WERI-Rb-1 (cell line): ENCODE data around the gene OR5AK2.
"Not testable (repeated sequence)": the region's sequence is repeated elsewhere in the genome, so short reads cannot be mapped to it uniquely, and the experiment has no call there.

Experiments used
- DNase-seq: peaks from one replicate; pipeline ENCODE4 v3.0.0-alpha.2; 2020
- H3K27ac ChIP-seq: fragments of 250-450 bp; sonication (Bioruptor Pico); 2 replicates; pipeline ENCODE4 v1.5.1; 2020; ENCODE audit warnings: mild to moderate bottlenecking, moderate library complexity
- H3K27me3 ChIP-seq: fragments of 250-450 bp; sonication (Bioruptor Pico); 2 replicates; pipeline ENCODE4 v1.5.1; 2021; ENCODE audit warnings: mild to moderate bottlenecking, low read depth, moderate library complexity; ENCODE audit not compliant: insufficient read depth, severe bottlenecking
- H3K36me3 ChIP-seq: fragments of 250-450 bp; sonication (Bioruptor Pico); 2 replicates; pipeline ENCODE4 v1.5.1; 2020; ENCODE audit warnings: mild to moderate bottlenecking, moderate library complexity
- H3K4me3 ChIP-seq: 2 replicates; pipeline ENCODE4 v1.5.1; 2011; ENCODE audit warnings: low read depth, mild to moderate bottlenecking, control low read depth, low read length
- H3K9me3 ChIP-seq: fragments of 250-450 bp; sonication (Bioruptor Pico); 2 replicates; pipeline ENCODE4 v1.5.1; 2021; ENCODE audit warnings: mild to moderate bottlenecking, moderate library complexity; ENCODE audit not compliant: severe bottlenecking
- TF ChIP-seq, protein P1 (sequence below): IDR thresholded peaks from 2 replicates; pipeline ENCODE4 v1.5.1; 2011; ENCODE audit warnings: low read depth, mild to moderate bottlenecking, control low read depth, inconsistent platforms, low read length

OR5AK2 gene, protein sequence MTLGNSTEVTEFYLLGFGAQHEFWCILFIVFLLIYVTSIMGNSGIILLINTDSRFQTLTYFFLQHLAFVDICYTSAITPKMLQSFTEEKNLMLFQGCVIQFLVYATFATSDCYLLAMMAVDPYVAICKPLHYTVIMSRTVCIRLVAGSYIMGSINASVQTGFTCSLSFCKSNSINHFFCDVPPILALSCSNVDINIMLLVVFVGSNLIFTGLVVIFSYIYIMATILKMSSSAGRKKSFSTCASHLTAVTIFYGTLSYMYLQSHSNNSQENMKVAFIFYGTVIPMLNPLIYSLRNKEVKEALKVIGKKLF

DNA sequence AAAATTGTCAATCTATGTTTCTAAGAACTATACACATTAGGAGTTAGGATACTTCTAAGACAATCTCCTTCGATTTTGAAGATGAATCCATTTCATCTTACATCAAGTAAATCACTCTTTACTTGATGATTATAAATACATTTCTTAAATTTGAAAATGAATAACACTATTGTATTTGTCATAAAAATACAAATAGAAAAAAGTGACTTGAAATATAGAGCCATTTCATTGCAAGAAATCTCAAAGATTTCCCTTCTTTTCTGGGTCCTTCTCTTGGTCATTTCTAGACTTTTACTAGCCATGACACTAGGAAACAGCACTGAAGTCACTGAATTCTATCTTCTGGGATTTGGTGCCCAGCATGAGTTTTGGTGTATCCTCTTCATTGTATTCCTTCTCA lies at the start of gene OR5AK2:
OR5AK2 (plus strand) TSS at position 301 of the 400 bp plus-strand sequence; CDS start at position 301, 0 bp downstream.
- no peak within 1 kb of the TSS for H3K27ac ChIP-seq
- H3K4me3 ChIP-seq = no peak within 1 kb of the TSS
- peaks cover 49% of the 10 kb centered on the region for H3K27me3 ChIP-seq
- no peak for DNase-seq
- no peaks in the 10 kb centered on the region for H3K9me3 ChIP-seq
- TF ChIP-seq, protein P1, sequence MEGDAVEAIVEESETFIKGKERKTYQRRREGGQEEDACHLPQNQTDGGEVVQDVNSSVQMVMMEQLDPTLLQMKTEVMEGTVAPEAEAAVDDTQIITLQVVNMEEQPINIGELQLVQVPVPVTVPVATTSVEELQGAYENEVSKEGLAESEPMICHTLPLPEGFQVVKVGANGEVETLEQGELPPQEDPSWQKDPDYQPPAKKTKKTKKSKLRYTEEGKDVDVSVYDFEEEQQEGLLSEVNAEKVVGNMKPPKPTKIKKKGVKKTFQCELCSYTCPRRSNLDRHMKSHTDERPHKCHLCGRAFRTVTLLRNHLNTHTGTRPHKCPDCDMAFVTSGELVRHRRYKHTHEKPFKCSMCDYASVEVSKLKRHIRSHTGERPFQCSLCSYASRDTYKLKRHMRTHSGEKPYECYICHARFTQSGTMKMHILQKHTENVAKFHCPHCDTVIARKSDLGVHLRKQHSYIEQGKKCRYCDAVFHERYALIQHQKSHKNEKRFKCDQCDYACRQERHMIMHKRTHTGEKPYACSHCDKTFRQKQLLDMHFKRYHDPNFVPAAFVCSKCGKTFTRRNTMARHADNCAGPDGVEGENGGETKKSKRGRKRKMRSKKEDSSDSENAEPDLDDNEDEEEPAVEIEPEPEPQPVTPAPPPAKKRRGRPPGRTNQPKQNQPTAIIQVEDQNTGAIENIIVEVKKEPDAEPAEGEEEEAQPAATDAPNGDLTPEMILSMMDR = no peak
- H3K36me3 ChIP-seq = no peaks in the 10 kb centered on the region

DNA sequence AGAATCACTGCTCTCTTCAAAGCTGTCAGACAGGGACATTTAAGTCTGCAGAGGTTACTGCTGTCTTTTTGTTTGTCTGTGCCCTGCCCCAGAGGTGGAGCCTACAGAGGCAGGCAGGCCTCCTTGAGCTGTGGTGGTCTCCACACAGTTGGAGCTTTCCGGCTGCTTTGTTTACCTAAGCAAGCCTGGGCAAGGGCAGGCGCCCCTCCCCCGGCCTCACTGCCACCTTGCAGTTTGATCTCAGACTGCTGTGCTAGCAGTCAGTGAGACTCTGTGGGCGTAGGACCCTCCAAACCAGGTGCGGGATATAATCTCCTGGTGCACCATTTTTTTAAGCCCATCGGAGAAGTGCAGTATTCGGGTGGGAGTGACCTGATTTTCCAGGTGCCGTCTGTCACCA lies 43.2 kb upstream of the OR5AK2 start:
- H3K4me3 ChIP-seq, DNase-seq, H3K36me3 ChIP-seq, H3K27ac ChIP-seq, H3K9me3 ChIP-seq: not testable (repeated sequence)
- peaks cover 17% of the 10 kb centered on the region for H3K27me3 ChIP-seq

DNA sequence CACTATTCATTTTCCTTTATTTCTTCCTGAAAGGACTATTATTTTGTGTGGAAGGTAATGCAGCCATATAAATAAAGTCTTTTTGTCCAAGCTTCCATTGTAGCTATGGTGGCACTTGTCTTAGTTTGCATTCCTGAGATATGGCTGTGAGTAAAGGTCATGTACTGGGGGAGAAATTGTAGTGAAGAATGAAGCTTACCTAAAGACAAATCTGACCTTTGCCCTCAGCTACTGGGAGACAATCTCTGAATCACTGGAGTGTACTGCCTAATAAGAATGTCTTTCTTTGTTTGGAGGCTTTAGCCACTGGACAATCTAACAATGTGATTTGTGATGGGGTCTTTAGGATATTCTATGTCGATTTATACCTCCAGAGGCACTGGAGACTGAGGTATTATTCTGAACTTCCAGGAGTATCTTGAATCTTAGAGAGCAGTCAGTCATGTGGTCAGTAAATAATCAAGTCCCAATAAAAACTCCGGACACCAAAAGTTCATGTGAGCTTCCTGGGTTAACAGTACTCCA lies 39.7 kb upstream of the OR5AK2 start:
- TF ChIP-seq, protein P1 = no peak
- Histone ChIP-seq H3K27me3 (peaks cover 16% of the 10 kb centered on the region), H3K36me3 (no peaks in the 10 kb centered on the region), H3K27ac (no peak overlapping the region), H3K4me3 (no peak overlapping the region), H3K9me3 (peaks cover 6% of the 10 kb centered on the region)
- DNase-seq = no peak

DNA sequence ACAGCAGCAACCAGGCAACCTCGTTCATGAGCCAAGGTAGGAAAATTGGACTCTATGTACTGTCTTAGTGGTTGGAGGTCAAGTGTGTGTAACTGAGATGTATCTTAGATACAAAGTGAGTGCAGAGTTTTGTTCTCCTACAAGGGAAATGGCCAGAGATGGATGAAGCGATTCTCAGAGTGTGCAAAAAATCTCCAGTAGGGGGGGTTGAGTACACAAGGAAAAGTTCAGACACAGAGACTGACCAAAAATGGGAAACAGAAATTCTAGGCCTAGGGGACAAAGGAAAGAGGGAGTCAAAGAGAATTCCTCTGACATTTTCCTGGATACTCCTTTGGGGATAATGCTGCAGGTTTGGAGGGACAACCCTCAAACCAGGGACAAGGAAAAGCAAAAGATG lies 38.2 kb upstream of the OR5AK2 start:
- TF ChIP-seq, protein P1 = no peak

DNA sequence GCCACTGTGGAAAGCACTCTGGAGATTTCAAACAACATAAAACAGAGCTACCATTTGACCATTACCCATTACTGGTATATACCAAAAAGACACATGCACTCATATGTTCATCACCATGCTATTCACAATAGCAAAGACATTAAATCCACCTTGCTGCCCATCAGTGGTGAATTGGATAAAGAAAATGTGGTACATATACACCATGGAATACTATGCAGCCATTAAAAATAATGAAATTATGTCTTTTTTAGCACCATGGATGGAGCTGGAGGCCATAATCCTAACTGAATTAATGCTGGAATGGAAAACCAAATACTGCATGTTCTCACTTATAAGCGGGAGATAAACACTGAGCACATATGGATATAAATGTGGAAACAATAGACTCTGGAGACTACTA lies 34.8 kb upstream of the OR5AK2 start:
- not testable (repeated sequence) for H3K4me3 ChIP-seq, H3K36me3 ChIP-seq, DNase-seq, H3K27ac ChIP-seq, H3K27me3 ChIP-seq, H3K9me3 ChIP-seq

More for the DNA sequence above, 38.2 kb upstream of the OR5AK2 start:
- Histone ChIP-seq H3K4me3 (no peak overlapping the region), H3K27ac (no peak overlapping the region), H3K9me3 (peaks cover 8% of the 10 kb centered on the region), H3K27me3 (peaks cover 16% of the 10 kb centered on the region), H3K36me3 (no peaks in the 10 kb centered on the region)
- DNase-seq = no peak

DNA sequence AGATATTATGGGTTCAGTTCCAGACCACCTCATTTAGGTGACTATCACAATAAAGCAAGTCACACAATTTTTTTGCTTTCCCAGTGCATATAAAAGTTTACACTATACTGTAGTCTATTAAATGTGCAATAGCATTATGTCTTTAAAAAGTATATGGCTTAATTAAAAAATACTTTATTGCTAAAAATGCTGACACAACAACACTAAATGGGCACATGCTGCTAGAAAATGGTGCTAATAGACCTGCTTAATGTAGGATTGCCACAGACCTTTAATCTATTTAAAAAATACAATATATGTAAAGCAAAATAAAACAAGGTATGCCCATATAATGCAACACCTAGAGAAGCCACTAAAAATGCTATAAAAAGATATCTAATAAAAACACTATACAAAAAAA lies 27.1 kb upstream of the OR5AK2 start:
- Histone ChIP-seq H3K27ac (no peak overlapping the region), H3K4me3 (no peak overlapping the region), H3K36me3 (no peaks in the 10 kb centered on the region), H3K9me3 (no peaks in the 10 kb centered on the region), H3K27me3 (peaks cover 22% of the 10 kb centered on the region)
- DNase-seq = no peak
- TF ChIP-seq, protein P1 = no peak

DNA sequence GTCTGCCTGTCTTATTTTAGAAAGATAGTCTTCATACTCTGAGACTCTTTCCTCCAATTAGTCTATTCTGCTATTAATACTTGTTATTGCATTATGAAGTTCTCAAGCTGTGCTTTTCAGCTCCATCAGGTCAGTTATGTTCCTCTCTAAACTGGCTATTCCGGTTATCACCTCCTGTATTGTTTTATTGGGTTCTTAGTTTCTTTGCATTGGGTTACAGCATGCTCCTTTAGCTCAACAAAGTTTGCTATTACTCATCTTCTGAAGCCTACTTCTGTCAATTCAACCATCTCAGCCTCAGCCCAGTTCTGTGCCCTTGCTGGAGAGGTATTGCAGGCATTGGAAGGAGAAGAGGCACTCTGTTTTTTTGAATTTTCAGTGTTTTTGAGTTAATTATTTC lies 21.0 kb upstream of the OR5AK2 start:
- TF ChIP-seq, protein P1 = no peak
- no peak for DNase-seq
- H3K27me3 ChIP-seq = peaks cover 27% of the 10 kb centered on the region
- H3K4me3 ChIP-seq = no peak overlapping the region
- H3K27ac ChIP-seq = no peak overlapping the region
- no peaks in the 10 kb centered on the region for H3K36me3 ChIP-seq
- no peaks in the 10 kb centered on the region for H3K9me3 ChIP-seq
